Middle frontal gyrus (tissue), 1 donor: ENCODE results near the gene LRRC63.
"Not testable (repeated sequence)": the region's sequence is repeated elsewhere in the genome, so short reads cannot be mapped to it uniquely, and the experiment has no call there.

ENCODE experiments used
- DNase-seq: peaks from one replicate; pipeline ENCODE4 v3.0.0-alpha.2; 2015; ENCODE audit warnings: low spot score; ENCODE audit errors: extremely low spot score

The LRRC63 gene

GRCh38 chr13:46235286-46235685 lies 23.6 kb downstream of the LRRC63 start:
- no peak for DNase-seq

- DNase-seq = no peak
Observed at GRCh38 chr13:46265292-46265691, 53.6 kb downstream of the LRRC63 start.

DNA sequence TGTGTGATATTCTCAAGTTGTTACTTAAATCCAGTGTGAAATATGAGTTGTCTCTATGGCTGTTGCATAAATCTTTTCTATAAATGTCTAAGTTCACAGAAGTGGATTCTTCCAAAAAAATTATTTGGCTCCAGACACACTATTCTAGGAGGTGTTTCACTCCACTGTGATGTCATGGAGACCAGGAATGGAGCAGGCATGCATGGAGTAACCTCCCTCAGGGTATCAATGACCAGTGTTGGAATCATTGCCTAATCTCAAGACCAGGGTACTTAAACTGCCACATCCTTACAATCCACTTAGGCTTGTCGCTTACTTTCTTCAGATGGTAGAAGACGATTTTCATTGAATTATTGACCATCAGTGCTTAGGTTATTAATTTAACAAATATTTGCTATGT lies 55.4 kb downstream of the LRRC63 start:
- no peak for DNase-seq

GRCh38 chr13:46270416-46270815 lies 58.7 kb downstream of the LRRC63 start:
- DNase-seq = no peak

DNA sequence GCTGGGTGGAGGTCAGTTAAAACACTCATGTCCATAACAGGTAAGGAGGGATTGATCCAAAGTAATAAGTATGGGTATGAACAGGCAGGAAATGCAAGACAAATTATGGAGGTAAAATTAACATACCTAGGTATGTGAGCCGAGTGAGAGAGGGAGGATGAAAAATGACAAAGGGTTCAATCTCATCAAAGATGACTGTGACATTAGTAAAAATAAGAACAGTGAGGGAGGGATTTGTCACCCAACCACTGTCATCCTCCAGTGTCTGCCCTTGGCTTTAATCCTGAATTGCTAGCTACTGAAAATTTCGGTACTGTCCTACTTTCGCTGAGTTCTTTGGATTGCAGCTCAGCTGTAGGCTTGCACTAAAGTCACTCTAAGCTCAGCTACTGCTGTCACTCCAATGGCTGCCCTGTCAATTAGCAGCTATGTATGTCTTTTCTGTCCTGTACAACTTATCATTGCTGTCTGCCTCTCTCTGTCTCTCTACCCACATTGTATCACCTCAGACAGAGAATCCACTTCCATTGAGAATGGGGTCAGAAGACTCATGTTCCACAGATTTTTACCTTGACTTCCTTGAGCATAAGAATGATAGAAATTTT lies 62.5 kb downstream of the LRRC63 start:
- no peak for DNase-seq

- no peak for DNase-seq
Observed at GRCh38 chr13:46278474-46278873, 66.7 kb downstream of the LRRC63 start.

GRCh38 chr13:46281779-46282178 lies 70.1 kb downstream of the LRRC63 start:
- DNase-seq = no peak

- not testable (repeated sequence) for DNase-seq
Observed at GRCh38 chr13:46283912-46284824, 72.4 kb downstream of the LRRC63 start.

- DNase-seq = no peak
Observed at GRCh38 chr13:46286972-46287371, 75.2 kb downstream of the LRRC63 start.

DNA sequence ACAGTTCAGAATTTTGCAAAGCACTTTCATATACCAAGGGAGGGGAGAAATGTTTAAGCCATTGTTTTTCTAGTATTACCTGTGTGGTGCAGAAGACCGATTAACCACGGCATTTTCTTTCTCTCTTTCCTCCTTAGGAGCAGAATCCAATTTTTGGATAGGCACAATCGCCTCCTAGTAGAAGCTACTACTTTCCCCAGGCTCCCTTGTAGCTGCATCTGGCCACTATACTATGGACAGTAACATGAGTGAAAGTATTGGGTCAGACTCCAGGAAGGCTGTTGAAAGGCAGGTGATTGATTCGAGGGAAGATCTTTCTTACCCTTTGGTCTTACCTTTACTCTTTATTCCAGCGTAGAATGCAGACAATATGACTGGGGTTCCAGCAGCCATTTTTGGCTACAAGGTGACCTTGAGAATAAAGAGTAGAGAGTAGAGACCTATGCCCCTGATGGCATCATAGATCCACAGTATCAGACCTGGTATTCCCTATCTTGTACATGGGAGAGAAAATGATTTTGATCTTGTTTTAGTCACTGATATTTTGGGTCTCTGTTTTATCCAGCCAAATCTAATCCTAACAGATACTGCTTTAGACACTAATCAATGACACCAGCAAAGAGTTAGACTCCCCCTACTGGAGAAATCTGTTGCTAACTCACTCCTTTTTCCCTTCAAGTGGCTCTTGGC lies 77.0 kb downstream of the LRRC63 start:
- DNase-seq = no peak

DNA sequence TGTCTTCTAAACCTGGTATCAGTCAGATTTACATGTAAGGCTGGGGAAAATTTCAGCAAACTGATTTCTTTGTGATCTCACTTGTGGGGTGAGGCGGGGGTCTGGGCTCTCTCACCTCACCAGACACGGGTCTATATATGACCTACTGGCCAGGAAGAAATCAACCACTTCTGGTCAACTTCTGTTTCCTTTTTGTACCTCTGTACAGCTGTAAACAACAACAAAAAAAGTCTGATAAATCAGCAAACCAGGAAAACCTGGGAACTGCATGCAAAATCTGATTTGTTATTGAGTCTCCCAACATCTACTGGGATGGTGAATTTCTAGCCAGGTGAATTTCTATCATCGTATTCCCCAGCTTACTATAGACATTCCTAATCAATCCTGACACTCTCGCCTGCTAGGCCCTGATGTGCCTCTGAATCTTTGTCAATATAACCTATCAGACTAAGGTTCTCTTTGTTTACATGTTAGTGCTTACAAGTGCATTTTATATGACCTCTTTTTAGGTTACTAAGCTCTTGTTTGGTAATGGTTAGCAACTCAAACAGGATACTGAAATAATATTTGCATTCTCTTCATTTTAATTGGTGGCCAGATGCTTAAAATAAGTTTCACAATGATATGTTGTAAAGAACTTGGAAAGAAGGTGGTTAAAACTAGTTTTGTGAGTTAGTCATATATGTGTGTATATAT lies 77.7 kb downstream of the LRRC63 start:
- no peak for DNase-seq

DNA sequence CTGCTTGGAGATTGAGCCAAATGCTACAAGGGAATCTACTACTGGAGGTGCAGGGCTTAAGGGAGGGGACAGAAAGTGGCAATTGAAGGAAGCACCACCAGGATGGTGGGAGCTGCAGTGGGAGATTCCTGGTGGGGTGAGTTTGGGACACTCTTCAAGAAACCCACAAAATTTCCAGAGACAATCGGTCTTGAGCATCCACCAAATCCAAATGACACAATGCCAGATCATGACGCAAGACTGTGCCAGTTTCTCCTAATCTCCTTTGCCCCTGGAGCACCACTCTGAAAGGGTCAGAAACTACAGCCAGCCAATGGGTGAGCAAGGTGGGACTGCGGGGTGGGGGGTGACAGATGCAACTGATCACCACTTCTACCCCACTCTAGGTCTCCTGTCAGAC lies 78.7 kb downstream of the LRRC63 start:
- no peak for DNase-seq

- no peak for DNase-seq
Observed at GRCh38 chr13:46293436-46293835, 81.7 kb downstream of the LRRC63 start.

DNA sequence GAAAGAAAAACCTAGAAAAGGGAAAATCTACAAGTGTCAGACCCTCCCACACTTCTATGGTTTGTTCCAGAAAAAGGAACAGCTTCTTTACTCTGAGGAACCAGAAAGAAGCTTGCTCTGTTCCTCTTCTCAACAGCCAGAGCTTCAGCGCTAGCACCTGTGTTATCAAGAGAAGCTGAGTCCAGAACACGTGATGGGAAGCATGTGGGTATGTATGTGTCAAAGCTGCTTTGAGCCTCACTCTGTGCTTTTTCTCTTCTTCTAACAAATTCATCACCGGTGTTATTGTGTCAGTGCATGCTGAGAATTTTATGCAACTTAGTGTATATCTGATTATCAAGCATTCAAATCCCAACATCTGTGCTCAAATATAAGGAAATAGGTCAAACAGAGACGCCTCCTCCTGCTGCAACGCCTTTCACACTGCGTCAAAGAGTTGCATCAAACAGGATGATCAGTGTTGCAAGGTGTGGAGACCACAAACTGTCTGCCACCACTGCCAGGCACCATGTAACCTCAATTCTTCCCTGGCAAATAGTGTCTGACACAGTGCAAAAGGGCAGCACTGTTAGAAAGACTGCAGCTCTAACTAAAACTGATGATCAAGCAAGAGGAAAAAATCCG lies 83.9 kb downstream of the LRRC63 start:
- DNase-seq = no peak

GRCh38 chr13:46296115-46296822 lies 84.5 kb downstream of the LRRC63 start:
- no peak for DNase-seq

- DNase-seq = no peak
Observed at GRCh38 chr13:46296921-46297320, 85.2 kb downstream of the LRRC63 start.

DNA sequence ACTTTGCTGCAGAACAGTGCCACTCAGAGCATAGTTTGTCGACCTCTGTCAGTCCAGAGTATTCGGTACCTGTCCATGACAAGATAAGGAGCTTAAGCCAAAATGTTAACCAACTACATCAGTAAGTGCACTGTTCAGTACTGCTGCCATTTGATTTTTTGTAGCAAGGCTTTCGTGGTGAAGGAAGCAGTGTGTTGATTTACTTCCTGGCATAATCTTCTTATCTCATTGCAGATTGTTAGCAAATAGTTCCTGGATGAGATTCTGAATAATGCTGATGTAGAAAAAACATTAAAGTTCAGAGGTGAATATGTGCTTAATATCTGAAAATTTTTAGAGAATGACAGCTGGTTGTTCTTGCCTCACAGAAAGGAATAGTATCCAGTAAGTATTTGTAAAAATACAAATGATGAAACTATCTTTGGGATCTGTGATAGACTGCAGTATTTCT lies 85.7 kb downstream of the LRRC63 start:
- no peak for DNase-seq

GRCh38 chr13:46303742-46304385 lies 92.1 kb downstream of the LRRC63 start:
- no peak for DNase-seq

GRCh38 chr13:46304546-46304945 lies 92.8 kb downstream of the LRRC63 start:
- no peak for DNase-seq

DNA sequence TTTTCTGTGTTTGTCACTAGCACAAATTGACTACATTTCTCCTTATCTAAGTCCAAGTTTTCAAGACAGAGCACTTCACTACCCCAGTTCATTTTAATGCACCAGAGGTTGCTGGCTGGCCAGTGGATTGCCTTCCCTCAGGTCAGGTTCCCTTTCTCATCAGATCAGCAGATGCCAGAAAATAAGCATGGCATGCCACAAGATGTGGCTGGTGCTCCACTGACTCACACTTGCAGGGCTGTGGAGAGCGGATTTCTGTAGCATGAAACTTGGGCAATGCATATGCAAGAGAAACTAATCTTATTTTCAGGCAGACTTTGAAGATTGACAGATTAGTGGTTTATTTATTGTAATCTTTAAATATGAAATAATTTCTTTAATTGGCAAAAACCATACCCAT lies 95.8 kb downstream of the LRRC63 start:
- no peak for DNase-seq
